Thyroid gland (tissue), 4 donors: ENCODE results near the gene RLF.

ENCODE experiments used
- CTCF ChIP-seq, 6 experiments: fragments of 200-600 bp in 3 of 6; fragments of 450-650 bp in 3 of 6; sonication (generic) in 3 of 6; IDR thresholded peaks; one replicate each; pipeline ENCODE4 v1.5.1; 2016 to 2019; ENCODE audit warnings: antibody characterized with exemption in 6 of 6, mild to moderate bottlenecking in 2 of 6, inconsistent platforms in 1 of 6, moderate library complexity in 1 of 6
- POLR2A ChIP-seq, 2 donors: fragments of 450-650 bp; IDR thresholded peaks; one replicate each; pipeline ENCODE4 v1.6.1; 2017; ENCODE audit warnings: antibody characterized with exemption in 2 of 2, mild to moderate bottlenecking in 2 of 2, moderate library complexity in 1 of 2

DNA sequence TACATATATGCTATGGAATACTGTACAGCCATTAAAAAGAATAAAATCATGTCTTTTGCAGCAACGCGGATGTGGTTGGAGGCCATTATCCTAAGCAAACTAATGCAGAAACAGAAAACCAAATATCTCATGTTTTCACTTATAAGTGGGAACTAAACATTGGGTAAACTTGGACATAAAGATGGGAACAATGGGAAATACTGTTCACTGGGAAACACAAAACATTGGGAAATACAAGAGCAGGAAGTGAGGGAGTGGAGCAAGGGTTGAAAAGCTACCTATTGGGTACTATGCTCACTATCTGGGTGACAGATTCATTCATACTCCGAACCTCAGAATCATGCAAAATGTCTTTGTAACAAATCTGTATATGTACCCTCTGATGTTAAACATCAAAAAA, 46.8 kb upstream of the RLF start:
- TF ChIP-seq CTCF (IDR thresholded peaks at IDR 0.05) = no peak
- TF ChIP-seq POLR2A (IDR thresholded peaks at IDR 0.05) = no peak
